Measurements from ENCODE around the gene DNAJC5. TPM values are rescaled to one million over a fixed set of nuclear protein-coding genes. Genes with fewer than 3 reads are reported as not detected.

The DNAJC5 gene
- polyA plus RNA-seq, 6 donors from 2014 or later, result 0.23 to 4.2 (median 3.3) TPM

DNA sequence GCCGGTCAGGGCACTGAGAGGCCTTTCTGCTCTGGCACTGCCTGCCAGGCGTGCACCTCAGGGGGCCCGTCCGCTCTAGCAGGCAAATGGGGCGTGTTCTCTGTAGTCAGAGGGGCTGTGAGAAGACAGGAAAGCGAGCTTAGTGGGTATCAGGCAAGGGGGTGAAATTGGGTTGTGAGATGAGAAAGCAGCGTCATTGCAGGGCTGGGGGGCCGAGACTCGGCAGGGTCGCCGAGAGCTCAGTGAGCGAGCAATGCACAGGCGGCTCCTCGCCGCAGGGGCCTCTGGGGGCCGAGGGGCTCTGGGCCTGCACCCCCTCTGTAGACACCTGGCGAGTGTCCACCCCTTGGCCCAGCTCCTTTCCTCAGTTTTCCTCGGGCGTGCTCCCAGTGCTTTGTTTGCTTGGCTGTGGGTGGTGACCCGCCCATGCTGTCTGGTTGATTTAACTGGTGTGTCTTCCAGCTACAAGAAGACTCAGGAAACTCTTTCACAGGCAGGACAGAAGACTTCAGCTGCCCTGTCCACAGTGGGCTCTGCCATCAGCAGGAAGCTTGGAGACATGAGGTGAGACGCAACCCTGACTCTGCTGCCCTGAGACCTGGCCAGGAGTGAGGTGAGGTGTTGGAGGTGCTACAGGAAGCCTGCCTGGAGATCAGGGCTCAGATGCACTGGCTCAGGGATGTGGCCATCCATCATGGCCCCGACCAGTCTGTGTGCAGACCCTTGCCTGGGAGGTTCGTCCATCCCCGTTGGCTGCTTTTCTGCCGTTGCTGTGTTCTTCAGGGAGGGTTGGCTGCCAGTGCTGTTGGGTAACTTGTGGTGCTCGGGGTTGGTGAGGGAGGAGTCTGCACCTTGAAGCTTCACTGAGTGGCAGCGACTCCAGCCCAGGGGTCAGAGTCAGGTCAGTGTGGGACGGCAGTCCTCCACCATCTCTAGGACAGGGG lies 12.4 kb upstream of the DNAJC5 start:
- DNase-seq, result no peak
- H3K4me3 Mint-ChIP-seq, result no peak overlapping the region
- ATAC-seq (ENCODE audit: low read depth in 2 of 2), result no peak

DNA sequence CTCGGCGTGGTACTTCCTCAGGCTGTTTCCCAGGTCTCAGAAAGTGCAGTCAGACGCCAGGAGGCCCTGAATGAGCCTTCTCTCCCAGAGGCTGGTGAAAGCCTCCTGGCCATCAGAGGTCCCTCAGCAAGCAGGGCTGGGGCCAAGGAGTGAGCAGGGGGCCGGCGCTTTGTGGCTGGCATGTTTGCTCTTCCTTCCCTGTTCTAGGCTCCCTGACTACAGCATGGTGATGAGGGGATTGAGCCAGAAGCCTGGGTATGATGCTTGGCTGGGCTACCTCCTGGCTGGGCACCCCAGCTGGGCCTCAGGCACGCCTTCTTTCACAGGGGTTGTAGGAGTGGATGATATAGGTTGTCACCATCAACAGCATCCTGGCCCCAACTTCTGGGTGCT lies 11.7 kb upstream of the DNAJC5 start:
- DNase-seq, result no peak
- no peaks in the 10 kb centered on the region for H3K27me3 Mint-ChIP-seq
- H3K4me3 Mint-ChIP-seq, result no peak overlapping the region
- H3K9me3 Mint-ChIP-seq, result no peaks in the 10 kb centered on the region
- no peaks in the 10 kb centered on the region for H3K36me3 Mint-ChIP-seq
- no peak for ATAC-seq (ENCODE audit: low read depth in 2 of 2)
- H3K4me1 Mint-ChIP-seq, result peaks cover 0 to 5% (median 0%) of the 10 kb centered on the region in 3 donors
- H3K27ac Mint-ChIP-seq, result no peak overlapping the region

More for the DNA sequence above, 12.4 kb upstream of the DNAJC5 start:
- Mint-ChIP-seq H3K36me3 (no peaks in the 10 kb centered on the region), H3K27me3 (no peaks in the 10 kb centered on the region), H3K27ac (no peak overlapping the region), H3K9me3 (no peaks in the 10 kb centered on the region), H3K4me1 (peaks cover 0 to 5% (median 0%) of the 10 kb centered on the region in 3 donors)

DNA sequence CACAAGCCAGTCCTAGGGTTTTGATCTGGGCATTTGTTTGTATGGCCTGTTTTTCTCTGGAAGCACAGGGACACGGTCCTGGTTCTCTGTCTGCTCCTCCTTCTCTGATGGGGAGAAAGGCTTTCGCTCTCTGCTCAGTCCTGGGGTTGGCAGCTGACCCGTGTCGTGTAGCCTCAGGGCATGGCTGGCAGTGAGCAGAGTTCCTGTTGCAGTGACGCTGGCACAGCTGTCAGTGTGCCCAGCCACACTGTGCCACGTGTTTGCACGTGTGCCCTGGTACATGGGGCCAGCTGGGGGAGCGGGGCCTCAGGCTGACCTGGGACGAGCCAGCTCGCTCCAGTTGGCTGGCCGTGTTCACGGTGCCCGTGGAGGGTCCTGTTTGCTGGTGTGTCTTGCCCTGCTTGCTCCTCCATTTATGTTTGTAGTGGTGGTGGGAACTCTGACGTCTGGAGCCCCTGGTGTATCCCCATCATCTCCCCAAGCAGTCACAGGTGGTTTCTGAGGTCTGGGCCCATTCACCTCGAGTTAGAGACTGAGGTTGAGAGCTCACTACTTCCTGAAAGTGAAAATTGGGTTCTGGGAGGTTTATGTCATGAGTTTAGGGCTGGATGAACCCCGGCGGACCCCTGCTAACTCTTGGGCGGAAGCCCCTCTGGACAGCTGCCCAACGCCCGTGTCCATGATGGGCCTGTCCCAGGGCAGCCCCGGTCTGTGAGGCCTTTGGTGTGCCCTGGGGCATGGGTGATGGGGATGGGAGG lies 10.2 kb upstream of the DNAJC5 start:
- Mint-ChIP-seq H3K4me3 (peak overlapping the region in 1 of 8 donors; percentile 65), H3K27me3 (no peaks in the 10 kb centered on the region), H3K27ac (no peak overlapping the region), H3K9me3 (no peaks in the 10 kb centered on the region), H3K4me1 (no peaks in the 10 kb centered on the region), H3K36me3 (no peaks in the 10 kb centered on the region)
- DNase-seq (no peak), ATAC-seq (ENCODE audit: low read depth in 2 of 2) (no peak)

DNA sequence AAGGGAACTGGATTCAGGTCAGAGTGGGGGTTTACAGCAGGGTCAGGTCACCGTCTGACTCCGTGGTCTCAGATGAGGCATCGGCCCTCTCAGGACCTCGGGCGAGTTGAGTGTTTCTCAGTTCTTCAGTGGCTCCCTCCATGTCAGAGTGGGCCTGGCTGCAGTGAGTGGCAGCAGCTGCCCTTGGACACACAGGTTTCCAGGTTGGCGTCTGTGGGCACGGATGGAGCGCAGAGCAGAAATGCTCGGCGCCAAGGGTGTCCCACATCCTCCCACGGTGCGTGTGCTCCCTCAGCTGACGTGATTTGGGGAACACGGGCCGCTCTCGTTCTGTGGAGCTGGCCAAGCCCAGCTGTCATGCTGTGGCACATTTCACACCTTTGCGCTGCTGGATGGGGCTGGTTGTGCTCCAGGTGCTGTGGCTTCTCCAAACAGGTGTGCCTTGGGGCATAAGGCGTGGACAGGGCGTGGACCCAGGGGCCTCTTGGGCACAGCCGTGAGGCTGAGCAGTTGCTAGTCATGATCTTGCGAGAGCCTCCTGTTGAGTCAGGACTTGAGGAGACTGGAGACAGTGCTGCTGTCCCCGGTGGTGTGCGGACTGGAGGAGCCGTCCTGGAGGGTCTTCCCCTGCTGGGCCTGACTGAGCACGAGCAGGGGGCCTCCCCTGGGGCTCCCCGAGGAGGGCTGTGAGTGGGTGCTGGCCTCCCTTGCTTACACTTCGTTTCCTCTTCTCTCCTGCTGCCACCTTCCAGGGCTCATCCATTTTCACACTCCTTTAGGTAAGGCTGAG lies 9.5 kb upstream of the DNAJC5 start:
- Mint-ChIP-seq H3K27me3 (no peaks in the 10 kb centered on the region), H3K9me3 (no peaks in the 10 kb centered on the region), H3K4me3 (no peak overlapping the region), H3K4me1 (no peaks in the 10 kb centered on the region), H3K36me3 (no peaks in the 10 kb centered on the region), H3K27ac (no peak overlapping the region)
- DNase-seq (no peak), ATAC-seq (ENCODE audit: low read depth in 2 of 2) (no peak)

DNA sequence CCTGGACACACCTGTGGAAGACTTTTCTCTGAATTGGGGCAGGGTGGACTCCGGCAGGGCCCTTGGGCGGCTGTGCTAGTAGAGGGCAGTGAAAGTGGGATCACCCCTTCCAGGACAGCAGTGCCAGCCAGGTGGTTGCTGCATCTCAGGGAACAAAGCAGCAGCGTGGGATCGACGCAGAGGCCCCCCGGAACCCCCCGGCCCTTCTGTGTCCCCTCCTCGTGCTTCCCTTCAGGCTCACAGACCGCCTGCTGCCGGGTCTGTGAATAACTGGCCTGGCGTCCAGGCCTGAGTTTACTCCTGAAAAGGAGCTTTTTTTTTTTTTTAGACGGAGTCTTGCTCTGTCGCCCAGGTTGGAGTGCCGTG lies 8.9 kb upstream of the DNAJC5 start:
- DNase-seq, result no peak
- Mint-ChIP-seq H3K27me3 (no peaks in the 10 kb centered on the region), H3K36me3 (no peaks in the 10 kb centered on the region), H3K4me1 (no peaks in the 10 kb centered on the region), H3K9me3 (no peaks in the 10 kb centered on the region), H3K27ac (no peak overlapping the region), H3K4me3 (no peak overlapping the region)
- ATAC-seq (ENCODE audit: low read depth in 2 of 2), result no peak

DNA sequence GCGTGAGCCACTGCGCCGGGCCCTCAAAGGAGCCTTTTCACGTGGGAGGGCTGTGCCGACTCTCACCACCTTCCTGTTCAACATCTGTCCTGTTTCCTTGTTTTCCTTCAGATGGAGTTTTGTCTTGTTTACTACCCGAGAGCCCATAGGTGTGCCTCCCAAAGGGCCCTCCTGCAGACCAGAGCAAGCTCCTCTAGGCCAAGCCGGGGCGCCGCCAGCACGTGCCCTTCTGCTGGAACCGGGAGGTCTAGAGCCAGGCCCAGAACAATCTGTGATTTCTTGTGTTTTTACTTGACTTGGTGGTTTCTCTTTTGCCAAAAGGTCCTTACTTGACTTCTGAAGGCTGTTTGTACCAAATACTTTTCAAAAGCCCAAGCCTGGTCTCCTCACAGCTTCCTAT lies 8.0 kb upstream of the DNAJC5 start:
- ATAC-seq (ENCODE audit: low read depth in 2 of 2) (no peak), DNase-seq (no peak)
- Mint-ChIP-seq H3K27me3 (no peaks in the 10 kb centered on the region), H3K4me1 (no peaks in the 10 kb centered on the region), H3K36me3 (no peaks in the 10 kb centered on the region), H3K9me3 (no peaks in the 10 kb centered on the region), H3K4me3 (no peak overlapping the region), H3K27ac (peak overlapping the region in 1 of 6 donors; percentile 16)

DNA sequence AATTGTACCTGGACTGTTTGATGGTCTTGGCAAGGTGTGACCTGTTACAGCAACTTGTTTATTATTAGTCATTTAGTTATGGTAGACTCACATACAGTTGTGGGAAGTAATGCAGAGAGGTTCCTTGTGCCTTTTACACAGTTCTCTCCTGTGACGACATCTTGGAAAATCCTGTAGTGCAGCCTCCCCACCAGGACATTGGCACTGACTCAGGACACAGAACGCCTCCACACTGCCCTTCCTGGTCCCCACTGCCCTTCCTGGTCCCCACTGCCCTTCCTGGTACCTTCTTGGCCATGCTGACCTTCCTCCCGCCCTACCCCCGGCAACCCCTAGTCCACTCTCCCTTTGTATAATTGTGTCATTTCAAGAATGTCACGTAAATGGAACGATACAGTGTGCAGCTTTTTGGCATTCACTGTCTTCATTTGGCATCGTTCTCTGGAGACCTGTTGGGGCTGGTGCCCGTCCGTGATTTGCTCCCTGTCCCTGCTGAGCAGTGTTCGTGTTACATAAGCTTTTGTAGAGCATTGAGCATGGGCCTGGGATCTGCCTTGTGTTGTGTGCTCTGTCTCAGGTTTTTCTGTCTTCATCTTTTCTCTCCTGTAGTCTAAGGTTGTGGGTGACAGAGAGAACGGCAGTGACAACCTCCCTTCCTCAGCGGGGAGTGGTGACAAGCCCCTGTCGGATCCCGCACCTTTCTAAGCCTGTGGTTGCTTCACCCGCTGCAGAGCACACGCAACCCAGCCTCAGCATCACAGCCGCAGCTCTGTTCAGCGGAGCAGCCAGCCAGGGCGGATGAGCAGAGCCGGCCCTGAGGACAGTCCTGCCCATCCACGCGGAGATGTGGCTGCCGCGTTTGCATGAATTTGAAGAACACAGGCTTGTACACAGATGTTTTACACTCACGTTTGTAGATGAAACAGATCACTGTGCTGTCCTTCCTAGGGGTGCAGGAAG lies 5.4 kb upstream of the DNAJC5 start:
- no peaks in the 10 kb centered on the region for H3K27me3 Mint-ChIP-seq
- ATAC-seq (ENCODE audit: low read depth in 2 of 2) (no peak), DNase-seq (no peak)
- H3K9me3 Mint-ChIP-seq, result no peaks in the 10 kb centered on the region
- peak overlapping the region in 1 of 8 donors; percentile 9 for H3K4me3 Mint-ChIP-seq
- H3K36me3 Mint-ChIP-seq, result no peaks in the 10 kb centered on the region
- H3K27ac Mint-ChIP-seq, result no peak overlapping the region
- peaks cover 5 to 8% (median 7%) of the 10 kb centered on the region in 3 donors for H3K4me1 Mint-ChIP-seq

DNA sequence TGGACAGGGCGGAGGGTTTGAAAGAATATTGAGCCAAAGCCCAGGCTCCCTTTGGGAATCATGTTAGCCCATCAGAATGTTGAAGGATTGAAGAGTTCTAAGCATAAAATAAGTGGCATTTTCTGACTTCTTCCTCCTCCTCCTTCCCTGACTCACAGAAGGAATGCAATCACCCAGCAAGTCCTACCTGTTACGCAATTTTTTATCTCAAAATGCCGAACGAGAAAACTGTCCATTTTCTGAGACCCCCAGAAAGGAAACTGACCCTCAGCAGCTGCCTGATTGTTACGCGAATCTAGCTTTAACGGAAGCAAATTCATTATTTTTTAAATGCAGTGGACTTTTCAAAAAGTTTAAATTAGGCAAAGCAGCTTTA lies 4.7 kb upstream of the DNAJC5 start:
- Mint-ChIP-seq H3K4me3 (no peak overlapping the region), H3K27ac (no peak overlapping the region), H3K36me3 (no peaks in the 10 kb centered on the region), H3K9me3 (no peaks in the 10 kb centered on the region), H3K4me1 (peaks cover 5 to 10% (median 8%) of the 10 kb centered on the region in 3 donors), H3K27me3 (no peaks in the 10 kb centered on the region)
- DNase-seq (no peak), ATAC-seq (ENCODE audit: low read depth in 2 of 2) (no peak)

DNA sequence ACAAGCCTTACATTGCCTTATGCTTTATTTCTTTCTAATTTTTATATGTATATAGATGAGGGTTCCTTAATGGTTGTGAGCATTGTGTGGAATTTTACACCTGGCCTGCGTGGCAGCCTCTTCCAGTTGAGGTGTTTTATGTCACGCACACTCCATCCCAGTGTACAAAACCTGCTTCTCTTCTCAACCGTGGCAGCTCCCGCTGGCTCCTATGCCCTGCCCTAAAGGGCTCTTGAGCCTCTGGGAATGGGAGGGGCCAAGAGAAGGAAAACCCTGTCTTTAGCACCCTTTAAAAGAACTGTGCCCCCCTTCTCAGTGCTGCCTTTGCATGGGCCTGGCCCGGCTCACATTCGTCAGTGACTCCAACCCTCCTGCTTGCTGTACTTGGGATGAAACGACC lies 4.3 kb upstream of the DNAJC5 start:
- no peak for ATAC-seq (ENCODE audit: low read depth in 2 of 2)
- no peaks in the 10 kb centered on the region for H3K36me3 Mint-ChIP-seq
- DNase-seq, result no peak
- no peaks in the 10 kb centered on the region for H3K27me3 Mint-ChIP-seq
- no peak overlapping the region for H3K4me3 Mint-ChIP-seq
- no peaks in the 10 kb centered on the region for H3K9me3 Mint-ChIP-seq
- H3K27ac Mint-ChIP-seq, result no peak overlapping the region
- peaks cover 5 to 10% (median 8%) of the 10 kb centered on the region in 3 donors for H3K4me1 Mint-ChIP-seq

DNA sequence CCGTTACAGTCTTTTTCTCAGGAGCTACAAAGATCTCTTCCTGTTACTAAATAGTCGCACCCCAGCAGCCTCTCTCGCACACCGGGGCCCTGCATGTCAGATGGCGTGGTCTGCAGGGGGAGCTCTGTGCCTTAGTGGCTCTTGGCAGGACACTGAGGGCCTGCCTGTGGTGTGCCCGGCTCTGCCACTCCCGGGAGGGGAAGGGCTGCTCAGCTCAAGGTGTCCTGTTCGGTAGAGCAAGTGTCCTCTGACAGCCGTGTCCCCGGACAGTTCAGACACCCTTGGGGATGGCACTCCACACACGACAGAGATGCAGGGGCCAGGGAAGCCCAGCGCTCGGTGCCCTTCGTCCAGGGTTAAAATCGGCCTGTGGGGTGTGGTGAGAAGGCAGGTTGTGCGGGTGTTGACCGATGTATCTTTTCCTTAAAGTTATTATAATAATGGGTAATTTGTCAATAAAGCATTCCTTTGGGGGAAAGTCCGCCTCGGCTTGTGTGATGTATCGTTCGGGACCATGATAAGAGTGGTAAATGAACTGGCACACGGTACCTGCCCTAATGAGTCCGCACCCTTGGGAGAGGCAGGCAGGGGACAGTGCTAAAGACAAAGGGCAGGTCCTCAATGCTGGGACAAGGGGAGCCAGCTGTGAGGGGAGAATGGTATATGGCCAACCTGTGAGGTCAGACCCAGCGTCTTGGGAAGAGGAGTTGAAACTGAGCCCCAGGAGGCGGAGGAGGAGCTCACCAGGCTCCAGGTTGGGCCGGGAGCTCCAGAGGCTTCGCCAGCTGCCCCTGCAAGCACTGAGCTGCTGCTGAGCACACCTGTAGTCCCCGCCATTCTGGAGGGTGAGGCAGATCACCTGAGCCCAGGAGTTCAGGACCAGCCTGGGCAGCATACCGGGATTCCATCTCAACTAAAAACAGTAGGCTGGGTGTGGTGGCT lies 3.6 kb upstream of the DNAJC5 start:
- Mint-ChIP-seq H3K36me3 (no peaks in the 10 kb centered on the region), H3K4me3 (peak overlapping the region in 2 of 8 donors; percentile 29 to 78), H3K4me1 (peaks cover 8 to 18% (median 15%) of the 10 kb centered on the region in 3 donors), H3K27me3 (no peaks in the 10 kb centered on the region), H3K9me3 (no peaks in the 10 kb centered on the region), H3K27ac (peak overlapping the region in 2 of 6 donors; percentile 47 to 54)
- no peak for ATAC-seq (ENCODE audit: low read depth in 2 of 2)
- no peak for DNase-seq

DNA sequence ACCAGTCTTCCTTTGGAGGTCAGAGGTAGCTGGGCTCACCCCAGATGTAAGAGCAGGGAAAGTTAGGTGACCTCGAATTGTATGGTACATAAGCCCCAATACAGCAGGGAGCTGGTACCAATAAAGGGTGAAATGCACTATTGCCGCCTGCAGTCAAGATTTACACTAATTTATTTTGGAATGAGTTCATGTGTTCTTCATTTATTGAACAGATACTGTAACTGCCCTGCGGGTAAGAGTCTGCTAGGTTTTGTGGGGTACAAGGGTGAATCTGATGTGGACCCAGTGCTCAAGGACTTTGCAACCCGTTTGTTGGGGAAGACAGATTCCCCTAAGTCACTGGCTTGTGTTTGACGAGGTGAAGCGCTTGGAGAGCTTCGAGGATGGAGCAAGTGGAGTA lies 2.5 kb upstream of the DNAJC5 start:
- ATAC-seq (ENCODE audit: low read depth in 2 of 2) (no peak), DNase-seq (no peak)
- no peaks in the 10 kb centered on the region for H3K9me3 Mint-ChIP-seq
- H3K27me3 Mint-ChIP-seq, result no peaks in the 10 kb centered on the region
- no peaks in the 10 kb centered on the region for H3K36me3 Mint-ChIP-seq
- H3K4me1 Mint-ChIP-seq, result peaks cover 14 to 28% (median 23%) of the 10 kb centered on the region in 3 donors
- peak overlapping the region in 2 of 8 donors; percentile 54 to 68 for H3K4me3 Mint-ChIP-seq
- peak overlapping the region in 1 of 6 donors; percentile 78 for H3K27ac Mint-ChIP-seq

DNA sequence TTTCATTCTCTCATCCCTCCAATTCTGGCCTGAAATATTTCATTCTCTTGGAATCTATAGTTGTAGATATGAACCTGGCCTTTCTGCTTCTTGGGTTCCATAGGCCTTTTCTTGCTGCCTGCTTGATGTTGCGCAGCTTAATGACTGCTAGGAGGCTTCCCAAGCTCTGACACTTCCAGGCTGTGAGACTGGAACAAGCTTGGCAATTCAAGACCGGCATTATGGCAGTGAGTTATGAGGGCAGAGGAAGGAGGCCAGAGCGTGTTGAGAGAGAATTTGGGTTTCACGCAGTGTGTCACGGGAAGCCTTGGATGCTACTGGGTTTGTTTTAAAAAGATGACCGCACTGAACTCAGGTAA lies 948 bp upstream of the DNAJC5 start:
- ATAC-seq (ENCODE audit: low read depth in 2 of 2) (no peak), DNase-seq (no peak)
- Mint-ChIP-seq H3K27me3 (no peaks in the 10 kb centered on the region), H3K9me3 (no peaks in the 10 kb centered on the region), H3K4me1 (peaks cover 21 to 42% (median 36%) of the 10 kb centered on the region in 3 donors), H3K36me3 (no peaks in the 10 kb centered on the region), H3K4me3 (peak overlapping the region; percentile 77 to 92 (median 88)), H3K27ac (peak overlapping the region in 4 of 6 donors; percentile 36 to 97 (median 83))
